SJSA1 (cell line): ENCODE measurements around the gene ZFHX3. TPM values are rescaled to one million over a fixed set of nuclear protein-coding genes. Genes with fewer than 3 reads are reported as not detected.

Experiments
- DNase-seq, 2 experiments: peaks; one replicate each; pipeline ENCODE4 v3.0.0-alpha.2; 2015 to 2020; ENCODE audit warnings: low spot score in 2 of 2, low read depth in 1 of 2
- H3K27ac ChIP-seq: fragments of 250-450 bp; sonication (Bioruptor Pico); 2 replicates; pipeline ENCODE4 v1.5.1; 2020; ENCODE audit warnings: mild to moderate bottlenecking, moderate library complexity
- H3K27me3 ChIP-seq: fragments of 250-450 bp; sonication (Bioruptor Pico); replicated peaks from 2 replicates; pipeline ENCODE4 v1.5.1; 2020; ENCODE audit warnings: mild to moderate bottlenecking, moderate library complexity
- H3K36me3 ChIP-seq: fragments of 250-450 bp; sonication (Bioruptor Pico); 2 replicates; pipeline ENCODE4 v1.5.1; 2020; ENCODE audit warnings: mild to moderate bottlenecking
- H3K4me1 ChIP-seq: fragments of 250-450 bp; sonication (Bioruptor Pico); replicated peaks from 2 replicates; pipeline ENCODE4 v1.6.1; 2021; ENCODE audit warnings: mild to moderate bottlenecking
- H3K4me3 ChIP-seq: fragments of 250-450 bp; sonication (Bioruptor Pico); 2 replicates; pipeline ENCODE4 v1.5.1; 2020; ENCODE audit warnings: mild to moderate bottlenecking
- H3K9me3 ChIP-seq: fragments of 250-450 bp; sonication (Bioruptor Pico); replicated peaks from 2 replicates; pipeline ENCODE4 v1.5.1; 2020; ENCODE audit warnings: mild to moderate bottlenecking
- total RNA-seq: library from RNA; depleted of rRNA; stranded (reverse); fragments of >200 nt; shearing (Covaris generic); gene quantifications from 2 replicates; pipeline ENCODE4 v1.2.3, GENCODE V29; 2014

Gene ZFHX3
- total RNA-seq, 1 experiment from 2014 or later, result 2.3 TPM

GRCh38 chr16:72847187-72848027 is 200.5 kb downstream of the ZFHX3 start:
- Histone ChIP-seq H3K9me3 (no peaks in the 10 kb centered on the region), H3K27ac (no peak overlapping the region)
- peak; percentile 23 to 56 for DNase-seq

GRCh38 chr16:72846594-72846993 is 201.3 kb downstream of the ZFHX3 start:
- H3K4me3 ChIP-seq, result no peak overlapping the region
- H3K4me1 ChIP-seq, result peaks cover 28% of the 10 kb centered on the region
- no peak overlapping the region for H3K27ac ChIP-seq
- no peak for DNase-seq
- no peaks in the 10 kb centered on the region for H3K36me3 ChIP-seq
- no peaks in the 10 kb centered on the region for H3K27me3 ChIP-seq
- no peaks in the 10 kb centered on the region for H3K9me3 ChIP-seq

More at GRCh38 chr16:72847187-72848027, 200.5 kb downstream of the ZFHX3 start:
- Histone ChIP-seq H3K4me1 (peaks cover 26% of the 10 kb centered on the region), H3K36me3 (no peaks in the 10 kb centered on the region), H3K4me3 (no peak overlapping the region), H3K27me3 (no peaks in the 10 kb centered on the region)

GRCh38 chr16:72845322-72846020 is 202.5 kb downstream of the ZFHX3 start:
- Histone ChIP-seq H3K4me3 (no peak overlapping the region), H3K4me1 (peaks cover 28% of the 10 kb centered on the region), H3K27me3 (no peaks in the 10 kb centered on the region), H3K9me3 (no peaks in the 10 kb centered on the region), H3K36me3 (no peaks in the 10 kb centered on the region), H3K27ac (no peak overlapping the region)
- DNase-seq, result no peak

GRCh38 chr16:72844225-72844920 is 203.6 kb downstream of the ZFHX3 start:
- no peak for DNase-seq
- H3K9me3 ChIP-seq, result no peaks in the 10 kb centered on the region
- H3K36me3 ChIP-seq, result no peaks in the 10 kb centered on the region
- peaks cover 23% of the 10 kb centered on the region for H3K4me1 ChIP-seq
- H3K27ac ChIP-seq, result no peak overlapping the region
- H3K4me3 ChIP-seq, result no peak overlapping the region
- no peaks in the 10 kb centered on the region for H3K27me3 ChIP-seq

- peaks cover 14% of the 10 kb centered on the region for H3K4me1 ChIP-seq
- no peaks in the 10 kb centered on the region for H3K36me3 ChIP-seq
- H3K27me3 ChIP-seq, result no peaks in the 10 kb centered on the region
- no peak overlapping the region for H3K4me3 ChIP-seq
- H3K9me3 ChIP-seq, result no peaks in the 10 kb centered on the region
- DNase-seq, result no peak
- no peak overlapping the region for H3K27ac ChIP-seq
Measured at GRCh38 chr16:72841506-72841905, 206.4 kb downstream of the ZFHX3 start.

- Histone ChIP-seq H3K9me3 (no peaks in the 10 kb centered on the region), H3K27me3 (no peaks in the 10 kb centered on the region), H3K27ac (no peak overlapping the region), H3K36me3 (no peaks in the 10 kb centered on the region), H3K4me3 (no peak overlapping the region), H3K4me1 (peaks cover 14% of the 10 kb centered on the region)
- DNase-seq, result no peak
Measured at GRCh38 chr16:72840631-72841381, 207.1 kb downstream of the ZFHX3 start.

GRCh38 chr16:72838951-72839350 is 209.0 kb downstream of the ZFHX3 start:
- Histone ChIP-seq H3K27me3 (no peaks in the 10 kb centered on the region), H3K4me1 (peaks cover 14% of the 10 kb centered on the region), H3K27ac (no peak overlapping the region), H3K9me3 (no peaks in the 10 kb centered on the region), H3K36me3 (no peaks in the 10 kb centered on the region), H3K4me3 (no peak overlapping the region)
- DNase-seq, result no peak

- no peaks in the 10 kb centered on the region for H3K36me3 ChIP-seq
- H3K4me3 ChIP-seq, result no peak overlapping the region
- H3K4me1 ChIP-seq, result peaks cover 14% of the 10 kb centered on the region
- no peaks in the 10 kb centered on the region for H3K27me3 ChIP-seq
- no peak overlapping the region for H3K27ac ChIP-seq
- DNase-seq, result no peak
- no peaks in the 10 kb centered on the region for H3K9me3 ChIP-seq
Measured at GRCh38 chr16:72838586-72838910, 209.4 kb downstream of the ZFHX3 start.

GRCh38 chr16:72837846-72838585 is 209.9 kb downstream of the ZFHX3 start:
- Histone ChIP-seq H3K27ac (no peak overlapping the region), H3K27me3 (no peaks in the 10 kb centered on the region), H3K9me3 (no peaks in the 10 kb centered on the region), H3K36me3 (no peaks in the 10 kb centered on the region), H3K4me3 (no peak overlapping the region), H3K4me1 (peaks cover 14% of the 10 kb centered on the region)
- peak in 1 of 2 experiments; percentile 50 for DNase-seq

GRCh38 chr16:72836985-72837384 is 210.9 kb downstream of the ZFHX3 start:
- Histone ChIP-seq H3K27ac (no peak overlapping the region), H3K36me3 (no peaks in the 10 kb centered on the region), H3K9me3 (no peaks in the 10 kb centered on the region), H3K27me3 (no peaks in the 10 kb centered on the region), H3K4me1 (peaks cover 14% of the 10 kb centered on the region), H3K4me3 (no peak overlapping the region)
- no peak for DNase-seq

- Histone ChIP-seq H3K4me3 (no peak overlapping the region), H3K9me3 (no peaks in the 10 kb centered on the region), H3K4me1 (peaks cover 8% of the 10 kb centered on the region), H3K36me3 (no peaks in the 10 kb centered on the region), H3K27ac (no peak overlapping the region), H3K27me3 (no peaks in the 10 kb centered on the region)
- DNase-seq, result no peak
Measured at GRCh38 chr16:72836181-72836580, 211.7 kb downstream of the ZFHX3 start.

- Histone ChIP-seq H3K4me1 (peaks cover 8% of the 10 kb centered on the region), H3K9me3 (no peaks in the 10 kb centered on the region), H3K4me3 (no peak overlapping the region), H3K27ac (no peak overlapping the region), H3K36me3 (no peaks in the 10 kb centered on the region), H3K27me3 (no peaks in the 10 kb centered on the region)
- no peak for DNase-seq
Measured at GRCh38 chr16:72835086-72835485, 212.8 kb downstream of the ZFHX3 start.

GRCh38 chr16:72834499-72834898 is 213.4 kb downstream of the ZFHX3 start:
- Histone ChIP-seq H3K4me1 (peaks cover 8% of the 10 kb centered on the region), H3K36me3 (peaks cover under 1% of the 10 kb centered on the region; the same call in 1 of the 2 replicates), H3K4me3 (no peak overlapping the region), H3K27me3 (no peaks in the 10 kb centered on the region), H3K9me3 (no peaks in the 10 kb centered on the region), H3K27ac (no peak overlapping the region)
- no peak for DNase-seq
